Testis (tissue), 2 donors: Measurements from ENCODE around the gene HRAS.

Experiments used
- POLR2A ChIP-seq: fragments of 450-650 bp; IDR thresholded peaks from one replicate; pipeline ENCODE4 v1.6.1; 2017; ENCODE audit warnings: antibody characterized with exemption, mild to moderate bottlenecking, moderate library complexity
- TF ChIP-seq, protein P1 (sequence below), 3 experiments: fragments of 450-650 bp in 2 of 3; fragments of 200-600 bp in 1 of 3; sonication (generic) in 1 of 3; IDR thresholded peaks; one replicate each; pipeline ENCODE4 v1.5.1; 2016 to 2019; ENCODE audit warnings: antibody characterized with exemption in 3 of 3, mild to moderate bottlenecking in 2 of 3, moderate library complexity in 1 of 3

DNA sequence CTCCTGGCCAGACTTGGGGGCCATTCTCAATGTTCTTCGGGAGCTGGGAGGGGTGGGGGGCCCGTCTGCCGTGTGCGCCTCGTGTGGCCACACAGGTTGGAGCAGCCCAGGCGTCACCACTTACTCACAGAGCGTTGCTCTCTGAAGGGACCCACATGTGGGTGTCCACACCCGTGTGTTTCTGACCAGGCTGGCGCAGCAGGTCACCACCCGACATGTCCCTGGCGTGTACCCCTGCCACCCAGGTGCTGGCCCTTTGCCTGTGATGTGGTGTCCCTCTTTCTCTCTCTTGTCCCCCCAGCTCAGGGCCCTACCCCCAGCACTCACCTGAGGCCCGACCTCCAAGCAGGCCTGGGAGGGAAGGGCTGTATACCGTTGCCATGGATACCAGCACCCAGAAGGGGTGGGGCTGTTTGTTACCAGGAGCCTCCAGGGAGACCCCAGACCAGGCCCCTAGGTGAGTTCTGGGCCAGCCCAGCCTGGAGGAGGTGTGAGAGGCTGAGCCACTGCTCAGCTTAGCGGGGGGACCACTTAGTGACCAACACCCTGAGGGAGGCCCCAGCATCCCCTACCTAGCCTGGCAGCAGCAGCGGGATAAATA, 23.7 kb upstream of the HRAS start:
- TF ChIP-seq, protein P1, sequence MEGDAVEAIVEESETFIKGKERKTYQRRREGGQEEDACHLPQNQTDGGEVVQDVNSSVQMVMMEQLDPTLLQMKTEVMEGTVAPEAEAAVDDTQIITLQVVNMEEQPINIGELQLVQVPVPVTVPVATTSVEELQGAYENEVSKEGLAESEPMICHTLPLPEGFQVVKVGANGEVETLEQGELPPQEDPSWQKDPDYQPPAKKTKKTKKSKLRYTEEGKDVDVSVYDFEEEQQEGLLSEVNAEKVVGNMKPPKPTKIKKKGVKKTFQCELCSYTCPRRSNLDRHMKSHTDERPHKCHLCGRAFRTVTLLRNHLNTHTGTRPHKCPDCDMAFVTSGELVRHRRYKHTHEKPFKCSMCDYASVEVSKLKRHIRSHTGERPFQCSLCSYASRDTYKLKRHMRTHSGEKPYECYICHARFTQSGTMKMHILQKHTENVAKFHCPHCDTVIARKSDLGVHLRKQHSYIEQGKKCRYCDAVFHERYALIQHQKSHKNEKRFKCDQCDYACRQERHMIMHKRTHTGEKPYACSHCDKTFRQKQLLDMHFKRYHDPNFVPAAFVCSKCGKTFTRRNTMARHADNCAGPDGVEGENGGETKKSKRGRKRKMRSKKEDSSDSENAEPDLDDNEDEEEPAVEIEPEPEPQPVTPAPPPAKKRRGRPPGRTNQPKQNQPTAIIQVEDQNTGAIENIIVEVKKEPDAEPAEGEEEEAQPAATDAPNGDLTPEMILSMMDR (IDR thresholded peaks at IDR 0.05): no peak
- no peak for TF ChIP-seq POLR2A
